Loucy (cell line): ENCODE results near the gene NEBL.

Source experiments
- CTCF ChIP-seq: fragments of 200-600 bp; sonication (generic); conservative IDR thresholded peaks from 2 replicates; pipeline ENCODE4 v1.5.1; 2014; ENCODE audit warnings: mild to moderate bottlenecking, antibody characterized with exemption, low read length
- EZH2phosphoT487 ChIP-seq: fragments of 200-600 bp; IDR thresholded peaks from 2 replicates; pipeline ENCODE4 v1.6.1; 2018; ENCODE audit warnings: antibody characterized with exemption, mild to moderate bottlenecking, moderate library complexity, borderline replicate concordance

DNA sequence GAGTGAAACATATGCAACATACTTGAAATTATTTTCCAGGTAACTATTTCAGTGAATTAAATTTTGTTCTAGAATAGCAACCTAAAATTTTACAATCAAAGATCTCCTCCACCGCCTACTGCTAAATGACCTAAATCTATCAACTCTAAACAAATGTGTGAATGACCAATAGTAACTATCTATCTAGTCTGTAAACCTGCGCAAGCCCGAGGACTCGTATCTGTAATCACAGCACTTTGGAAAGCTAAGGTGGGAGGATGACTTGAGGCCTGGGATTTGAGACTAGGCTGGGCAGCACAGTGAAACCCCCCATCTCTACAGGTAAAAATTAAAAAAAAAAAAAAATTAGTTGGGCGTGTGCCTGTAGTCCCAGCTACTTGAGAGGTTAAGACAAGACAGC lies 83.0 kb downstream of the NEBL start:
- TF ChIP-seq EZH2phosphoT487 (no peak), CTCF (no peak)
